Activated T-cell treated with anti-CD3 and anti-CD28 coated beads for 4 hours (primary cell): ENCODE data around the gene GREB1L.

ENCODE experiments used
- DNase-seq: peaks from one replicate; pipeline ENCODE4 v3.0.0-alpha.2; 2020

The GREB1L gene

DNA sequence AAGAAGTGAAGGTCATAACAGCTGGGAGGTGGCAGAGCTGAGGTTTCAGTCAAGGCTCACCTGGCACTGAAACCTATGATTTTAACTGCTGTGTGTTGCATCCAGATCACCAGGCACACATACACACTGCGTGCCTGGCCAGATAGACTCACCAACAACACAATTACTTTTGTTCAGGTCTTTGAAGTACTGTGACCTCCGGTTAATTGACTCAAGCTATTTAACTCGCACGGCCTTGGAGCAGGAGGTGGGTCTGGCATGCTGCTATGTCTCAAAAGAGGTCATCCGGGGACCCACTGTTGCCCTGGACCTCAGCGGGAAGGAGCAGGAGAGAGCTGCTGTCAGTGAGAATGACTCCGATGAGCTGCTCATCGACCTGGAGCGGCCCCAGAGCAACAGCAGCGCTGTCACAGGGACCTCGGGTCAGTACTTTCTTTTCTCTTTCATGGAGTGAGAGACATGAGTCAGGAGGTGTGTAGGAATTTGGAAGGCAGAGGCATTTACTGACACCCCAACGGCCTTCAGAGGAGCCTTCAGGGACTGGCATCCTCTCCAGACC, 254.3 kb downstream of the GREB1L start:
- no peak for DNase-seq

DNA sequence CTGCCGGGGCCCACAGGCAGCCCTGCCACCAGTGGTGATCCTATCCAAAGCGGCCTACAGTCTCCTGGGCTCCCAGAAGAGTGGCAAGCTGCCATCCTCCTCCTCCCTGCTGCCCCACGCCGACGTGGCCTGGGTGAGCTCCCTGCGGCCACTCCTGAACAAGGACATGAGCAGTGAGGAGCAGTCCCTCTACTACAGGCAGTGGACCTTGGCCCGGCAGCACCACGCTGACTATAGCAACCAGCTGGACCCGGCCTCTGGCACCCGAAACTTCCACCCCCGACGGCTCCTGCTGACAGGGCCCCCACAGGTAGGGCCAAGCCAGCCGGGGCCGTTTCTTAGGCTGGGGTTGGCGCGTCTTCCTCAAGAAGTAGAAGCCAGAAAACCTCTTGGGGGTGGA, 258.0 kb downstream of the GREB1L start:
- no peak for DNase-seq

DNA sequence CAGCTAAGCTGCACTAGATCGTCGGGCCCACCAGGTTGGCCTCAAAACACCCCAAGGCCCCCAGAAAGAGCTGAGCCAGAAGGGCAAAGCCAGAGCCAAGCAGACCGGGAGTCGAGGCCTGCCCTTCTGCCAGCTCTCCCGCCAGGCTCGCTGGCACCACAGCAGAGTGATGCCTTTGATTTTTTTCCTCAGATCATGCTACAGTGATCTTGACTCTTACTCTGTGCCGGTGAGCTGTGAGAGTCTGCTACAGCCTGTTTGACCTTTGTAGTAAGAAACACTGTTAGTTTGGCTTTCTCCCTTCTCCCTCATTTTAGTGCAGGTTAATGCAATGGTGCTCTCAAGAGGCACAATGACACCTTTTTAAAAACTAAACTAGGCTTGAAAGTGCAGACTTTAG, 260.6 kb downstream of the GREB1L start:
- DNase-seq: no peak

DNA sequence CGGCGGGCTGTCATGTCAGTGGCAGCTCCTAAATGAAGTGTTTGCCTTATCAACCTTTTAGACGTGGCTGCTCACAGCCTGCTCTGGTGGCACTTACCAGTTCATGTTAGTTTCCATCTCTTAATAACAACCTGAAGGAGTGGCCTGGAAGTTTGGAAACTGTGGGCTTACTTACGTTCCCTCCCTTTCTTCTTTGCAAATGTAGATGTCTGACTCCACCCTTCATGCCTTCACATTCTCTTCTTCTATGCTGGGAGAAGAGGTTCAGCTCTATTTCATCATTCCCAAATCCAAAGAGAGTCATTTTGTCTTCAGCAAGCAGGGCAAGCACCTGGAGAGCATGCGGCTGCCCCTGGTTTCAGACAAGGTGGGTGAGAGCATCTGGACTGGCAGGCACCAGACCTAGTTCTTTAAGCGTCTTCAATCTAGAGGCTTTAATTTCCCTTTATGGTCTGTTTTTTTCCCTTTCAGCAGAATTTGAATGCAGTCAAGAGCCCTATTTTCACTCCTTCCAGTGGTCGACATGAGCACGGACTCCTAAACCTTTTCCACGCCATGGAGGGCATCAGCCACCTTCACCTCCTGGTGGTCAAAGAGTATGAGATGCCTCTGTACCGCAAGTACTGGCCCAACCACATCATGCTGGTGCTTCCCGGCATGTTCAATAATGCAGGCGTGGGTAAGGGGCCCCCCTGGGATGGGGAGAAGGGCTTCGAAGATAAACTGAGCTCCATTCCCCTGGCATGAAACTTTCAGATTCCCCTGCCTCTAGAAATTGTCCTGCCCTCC, 266.1 kb downstream of the GREB1L start:
- DNase-seq: no peak

DNA sequence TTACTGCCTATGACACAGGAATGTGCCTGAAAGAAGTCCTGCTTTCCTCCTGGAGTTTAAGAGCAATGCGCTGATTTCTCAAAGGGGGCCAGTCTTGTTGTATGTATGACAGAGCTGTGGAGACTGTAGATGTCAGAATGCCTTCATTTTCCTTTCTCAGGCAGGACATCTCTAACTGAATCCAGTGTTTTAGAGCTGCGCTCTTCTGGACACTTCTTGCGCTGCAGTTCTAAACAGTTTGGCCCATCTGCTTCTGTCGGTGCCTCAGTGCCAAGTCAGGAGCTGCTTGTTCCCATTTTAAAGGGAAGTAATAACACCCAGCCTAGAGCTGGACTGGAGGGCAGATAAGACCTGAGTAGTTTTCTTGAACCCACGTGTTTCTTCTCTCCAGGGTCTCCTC, 267.0 kb downstream of the GREB1L start:
- DNase-seq: no peak

DNA sequence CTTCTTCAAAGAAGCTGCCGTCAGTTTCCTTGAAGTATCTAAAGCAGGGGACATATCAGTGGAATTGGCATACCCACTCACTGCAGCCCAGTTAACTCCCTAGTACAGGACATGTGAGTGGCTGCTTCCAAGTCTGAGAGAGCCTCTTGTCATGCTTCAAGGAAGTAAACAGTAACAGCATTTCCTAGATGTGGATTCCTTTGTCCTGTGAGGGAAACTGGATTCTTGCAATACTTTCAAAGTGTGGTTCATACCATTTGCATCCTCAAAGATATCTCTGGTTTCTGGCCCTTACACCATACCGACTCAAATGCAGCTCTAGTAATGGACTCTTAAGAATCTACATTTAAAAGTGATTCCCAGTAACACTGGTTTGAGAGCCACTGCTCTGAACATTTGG, 271.3 kb downstream of the GREB1L start:
- DNase-seq: no peak

DNA sequence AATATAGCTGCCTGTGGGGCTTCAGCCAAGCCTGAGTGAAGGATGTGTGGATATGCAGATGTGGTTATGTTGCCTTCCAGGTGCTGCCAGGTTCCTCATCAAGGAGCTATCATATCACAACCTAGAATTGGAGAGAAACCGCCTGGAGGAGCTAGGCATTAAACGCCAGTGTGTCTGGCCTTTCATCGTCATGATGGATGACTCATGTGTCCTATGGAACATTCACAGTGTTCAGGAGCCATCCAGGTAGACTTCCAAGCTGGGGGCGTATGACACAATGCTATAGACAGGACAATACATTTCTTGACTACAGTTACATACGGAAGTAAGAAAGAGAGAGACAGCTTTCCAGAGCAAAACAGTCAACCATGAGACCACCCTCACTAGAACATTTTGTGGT, 271.7 kb downstream of the GREB1L start:
- no peak for DNase-seq

DNA sequence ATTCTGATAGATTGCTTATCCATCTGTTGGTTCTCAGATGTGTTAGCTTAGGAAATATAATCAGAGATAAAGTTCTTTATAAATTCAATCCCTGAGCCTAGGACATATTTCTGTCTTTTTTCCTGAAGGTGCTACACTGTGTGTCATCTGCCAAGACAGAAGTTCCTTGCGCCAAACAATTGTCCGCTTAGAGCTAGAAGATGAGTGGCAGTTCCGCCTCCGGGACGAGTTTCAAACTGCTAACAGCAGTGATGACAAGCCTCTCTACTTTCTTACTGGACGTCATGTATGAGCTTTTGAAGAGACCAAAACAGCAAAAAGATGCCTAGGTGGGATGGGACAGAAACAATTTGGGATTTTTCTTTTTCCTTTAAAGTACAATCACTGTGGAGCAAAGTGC, 280.5 kb downstream of the GREB1L start:
- no peak for DNase-seq

DNA sequence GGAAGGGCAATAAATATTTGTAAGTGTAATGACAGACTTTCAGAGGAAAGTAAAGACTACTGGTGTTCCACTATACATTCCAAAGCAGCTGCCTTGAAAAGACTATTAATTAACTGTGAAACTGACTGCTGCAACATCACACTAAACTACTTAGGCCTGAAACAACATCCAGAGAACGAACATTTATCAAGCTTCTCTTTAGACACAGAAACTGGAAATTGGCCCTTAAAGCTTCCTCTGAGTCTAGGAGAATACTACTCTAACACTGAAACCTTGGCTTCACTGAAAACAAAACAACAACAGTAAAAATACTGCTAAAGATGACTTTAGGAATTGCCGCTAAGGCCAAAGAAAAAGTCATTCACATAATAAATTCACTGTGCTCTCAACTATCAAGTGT, 283.9 kb downstream of the GREB1L start:
- no peak for DNase-seq

DNA sequence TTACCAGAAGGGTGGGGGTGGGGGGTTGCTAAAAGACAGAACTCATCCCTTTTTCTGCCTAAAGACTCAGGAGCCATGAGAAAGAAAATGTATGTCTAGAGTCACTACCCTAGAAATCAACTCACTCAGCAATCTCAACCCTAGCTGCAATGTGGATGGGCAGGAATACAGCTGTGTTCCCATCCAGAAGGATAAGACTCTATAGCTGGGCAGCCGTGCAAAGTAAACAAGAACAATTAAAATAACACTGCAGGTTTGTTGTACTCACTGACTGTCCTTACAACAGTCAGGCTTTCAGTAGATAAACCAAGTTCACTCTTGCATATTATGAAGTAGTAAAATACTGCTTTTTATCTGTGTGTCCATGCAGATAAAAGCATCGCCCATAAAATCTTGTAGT, 284.4 kb downstream of the GREB1L start:
- DNase-seq: no peak

DNA sequence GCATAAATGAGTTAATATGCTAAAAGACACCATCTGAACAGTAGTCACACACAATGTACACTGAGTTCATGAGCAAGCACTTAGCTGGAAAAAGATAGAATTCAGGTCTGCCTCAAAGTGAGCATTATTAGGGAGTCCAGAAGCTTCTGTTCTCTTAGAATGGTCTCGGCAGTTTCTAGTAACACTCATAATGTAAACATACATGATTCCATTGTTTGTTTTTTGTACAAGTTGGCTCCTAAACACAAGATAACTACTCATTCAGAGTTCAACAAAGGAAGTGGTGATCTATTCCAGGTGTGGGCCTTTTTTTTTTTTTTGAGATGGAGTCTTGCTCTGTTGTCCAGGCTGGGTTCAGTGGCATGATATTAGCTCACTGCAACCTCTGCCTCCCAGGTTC, 292.3 kb downstream of the GREB1L start:
- no peak for DNase-seq

DNA sequence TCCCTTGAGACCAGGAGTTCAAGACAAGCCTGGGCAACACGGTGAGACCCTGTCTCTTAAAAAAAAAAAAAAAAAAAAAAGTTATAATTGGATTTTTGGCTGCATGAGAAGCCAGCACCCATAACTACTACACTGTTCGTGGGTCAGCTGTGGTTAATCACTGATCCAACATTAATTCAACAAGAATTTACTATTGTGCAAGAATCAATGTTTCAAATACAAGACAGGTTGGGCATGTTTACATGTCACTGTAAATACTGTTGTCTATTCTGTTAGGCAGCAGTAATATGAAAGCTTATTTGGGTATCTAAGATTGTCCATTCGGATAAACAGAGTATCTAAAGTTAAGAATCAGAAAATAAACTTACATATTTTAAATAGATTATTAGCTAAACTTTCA, 296.2 kb downstream of the GREB1L start:
- DNase-seq: no peak

DNA sequence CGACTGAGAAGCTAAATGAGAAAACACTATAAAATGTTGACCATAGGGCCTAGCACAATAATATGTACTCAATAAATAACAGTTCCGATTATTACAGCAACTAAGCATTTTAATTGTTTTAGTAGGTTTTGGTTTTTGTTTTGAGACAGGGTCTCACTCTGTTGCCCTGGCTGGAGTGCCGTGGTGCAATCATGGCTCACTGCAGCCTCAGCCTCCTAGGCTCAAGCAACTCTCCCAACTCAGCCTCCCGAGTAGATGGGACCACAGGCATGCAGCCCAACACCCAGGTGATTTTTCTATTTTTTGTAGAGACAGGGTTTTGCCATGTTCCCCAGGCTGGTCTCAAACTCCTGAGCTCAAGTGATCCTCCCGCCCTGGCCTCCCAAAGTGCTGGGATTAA, 304.4 kb downstream of the GREB1L start:
- no peak for DNase-seq

DNA sequence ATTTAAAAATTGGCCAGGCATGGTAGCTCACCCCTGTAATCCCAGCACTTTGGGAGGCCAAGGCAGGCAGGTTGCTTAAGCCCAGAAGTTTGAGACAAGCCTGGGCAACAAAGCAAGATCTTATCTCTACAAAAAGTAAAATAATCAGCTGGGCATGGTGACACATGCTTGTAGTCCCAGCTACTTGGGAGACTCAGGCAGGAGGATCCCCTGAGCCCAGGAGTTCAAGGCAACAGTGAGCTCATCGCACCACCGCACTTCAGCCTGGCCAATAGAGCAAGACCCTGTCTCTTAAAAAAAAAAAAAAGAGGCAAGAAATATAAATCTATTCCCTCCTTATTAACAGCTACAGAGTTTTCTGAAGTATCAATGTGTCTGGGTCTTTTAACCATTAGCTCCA, 306.6 kb downstream of the GREB1L start:
- no peak for DNase-seq

DNA sequence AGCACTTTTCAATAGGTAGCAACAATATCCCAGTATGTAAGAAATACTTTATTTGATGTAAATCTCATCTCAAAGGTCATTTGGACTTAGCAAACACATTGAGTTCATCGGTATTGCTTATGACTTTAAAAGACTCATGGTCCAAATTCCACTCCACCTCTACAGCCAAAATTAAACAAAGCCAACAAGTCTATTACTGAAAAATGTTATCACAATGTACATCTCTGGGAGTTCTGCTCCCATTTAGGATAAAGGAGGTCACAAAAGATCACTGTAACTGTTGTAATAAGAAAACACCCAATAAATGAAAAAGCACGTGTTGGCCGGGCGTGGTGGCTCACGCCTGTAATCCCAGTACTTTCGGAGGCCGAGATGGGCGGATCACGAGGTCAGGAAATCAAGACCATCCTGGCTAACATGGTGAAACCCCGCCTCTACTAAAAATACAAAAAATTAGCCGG, 308.5 kb downstream of the GREB1L start:
- DNase-seq: no peak

DNA sequence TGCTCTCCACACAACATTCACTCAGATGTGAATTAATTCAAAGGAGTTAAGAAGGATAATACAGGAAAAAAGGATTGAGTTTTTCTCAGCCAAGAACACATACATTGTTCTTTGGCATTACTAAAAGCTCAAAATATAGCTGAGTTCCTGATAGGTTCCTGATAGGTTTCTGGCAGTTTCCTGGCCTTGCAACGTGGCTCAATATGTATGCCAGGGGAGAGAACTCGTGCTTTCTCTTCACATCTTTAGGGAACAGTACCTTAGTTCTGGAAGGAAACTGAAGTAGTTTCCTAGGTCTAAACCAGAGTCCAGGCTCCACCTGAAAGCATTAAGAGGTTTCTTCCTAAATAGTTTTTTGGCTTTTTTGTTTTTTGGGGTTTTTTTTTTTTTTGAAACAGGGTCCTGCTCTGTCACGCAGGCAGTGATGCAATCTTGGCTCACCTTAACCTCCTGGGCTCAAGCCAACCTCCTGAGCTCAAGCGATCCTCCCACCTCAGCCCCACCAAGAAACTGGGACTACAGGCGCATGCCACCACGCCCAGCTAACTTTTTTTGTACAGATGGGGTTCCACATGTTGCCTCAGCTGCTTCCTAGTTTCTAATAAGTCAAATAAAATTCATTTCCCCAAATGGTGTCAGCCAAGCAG, 315.7 kb downstream of the GREB1L start:
- DNase-seq: no peak

DNA sequence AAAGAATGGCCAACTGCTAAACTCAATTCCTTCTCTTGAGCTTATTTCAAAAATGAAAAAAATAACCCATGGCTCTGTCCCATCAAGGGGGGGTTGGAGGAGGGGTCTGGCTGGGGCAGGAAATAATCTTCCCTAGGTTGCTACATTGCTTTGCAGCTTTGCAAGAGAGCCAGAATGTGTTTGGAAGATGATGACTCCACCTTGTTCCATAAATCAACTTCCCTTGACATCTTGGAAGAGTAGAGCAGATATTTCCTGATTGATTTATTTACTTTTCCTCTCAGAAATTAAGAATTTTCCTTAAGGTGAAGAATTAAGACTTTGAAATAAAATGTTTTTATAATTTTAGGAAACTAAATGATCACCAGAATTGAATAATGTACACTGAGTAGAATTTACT, 317.2 kb downstream of the GREB1L start:
- no peak for DNase-seq

DNA sequence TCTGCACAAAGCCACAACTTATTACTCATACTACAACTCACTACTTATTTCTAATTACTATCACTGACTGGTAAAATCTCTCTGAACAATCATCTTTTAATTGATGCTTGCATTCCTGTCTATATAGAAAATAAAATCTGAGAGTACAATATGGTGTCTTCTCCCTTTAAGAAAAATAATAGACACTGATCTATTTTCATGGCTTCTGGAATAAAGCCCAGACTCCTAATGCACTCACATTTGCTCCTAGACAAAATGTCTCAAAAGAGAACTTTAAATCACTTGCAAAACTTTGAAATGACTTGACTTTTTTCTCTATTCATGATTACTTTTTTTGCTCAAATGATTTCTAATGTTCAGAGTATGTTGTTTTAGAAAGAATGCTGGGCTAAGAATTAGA, 329.7 kb downstream of the GREB1L start:
- DNase-seq: no peak
